ENCODE data around the gene FAAH. TPM values are rescaled to one million over a fixed set of nuclear protein-coding genes. Genes with fewer than 3 reads are reported as not detected.

The FAAH gene
- total and polyA plus RNA-seq, 2 of the 13 experiments (the other 11 are each of a cell fraction or from before 2014, with no cell fraction given), result 5.4 to 11.0 TPM

- Histone ChIP-seq H3K27me3 (ENCODE audit: control insufficient read depth in 1 of 2, insufficient read depth in 2 of 2, low read length in 2 of 2) (peaks cover 10 to 46% of the 10 kb centered on the region in 2 experiments), H3K4me3 (replicated peaks in 1 of 3; ENCODE audit: insufficient read depth in 1 of 3, low read depth in 2 of 3, low read length in 3 of 3) (no peak overlapping the region), H3K9ac (ENCODE audit: insufficient read depth, low read depth, low read length) (no peak overlapping the region), H4K20me1 (ENCODE audit: insufficient read depth, low read length) (0 out of 2 replicates have a peak, but pooled peaks cover 2% of the 10 kb centered on the region), H3K9me3 (ENCODE audit: low read length) (no peaks in the 10 kb centered on the region), H3K4me1 (ENCODE audit: insufficient read depth, low read length) (peaks cover 9% of the 10 kb centered on the region; the same call in 1 of the 2 replicates), H3K27ac (ENCODE audit: extremely low read length, insufficient read depth, low read length) (no peak overlapping the region), H3K36me3 (replicated peaks in 1 of 2; ENCODE audit: control insufficient read depth in 1 of 2, insufficient read depth in 2 of 2, low read length in 2 of 2) (no peaks in the 10 kb centered on the region), H3K4me2 (ENCODE audit: low read depth, low read length) (no peak overlapping the region), H3K79me2 (ENCODE audit: insufficient read depth, low read length) (no peaks in the 10 kb centered on the region), H2AFZ (ENCODE audit: low read length) (no peak overlapping the region)
- WGBS (ENCODE audit: low lambda C conversion rate), result 1% methylated on average over 3 of the region's 3 CpGs
- in situ Hi-C loops (cut with HindIII; ENCODE audit: extremely low pct_ligation_motif_present, low pct_unique_long_range_greater_than_20kb) (no loop called here), intact Hi-C loops (cut with micrococcal nuclease; ENCODE audit: unreplicated experiment) (no loop called here)
- no peak for TF ChIP-seq ZKSCAN8 (CRISPR knock-in tag; IDR thresholded peaks at IDR 0.05; ENCODE audit: borderline replicate concordance)
- no peak for TF ChIP-seq LCORL (IDR thresholded peaks at IDR 0.05)
- TF ChIP-seq LCORL (CRISPR knock-in tag; IDR thresholded peaks at IDR 0.05), result no peak
- TF ChIP-seq CSRNP2 (CRISPR knock-in tag; conservative IDR thresholded peaks at IDR 0.05; ENCODE audit: low read depth), result no peak
- TF ChIP-seq PRPF4 (IDR thresholded peaks at IDR 0.05; ENCODE audit: low read depth, low read length, poor library complexity, severe bottlenecking), result no peak
- no peak for TF ChIP-seq ZNF33A (CRISPR knock-in tag; IDR thresholded peaks at IDR 0.05; ENCODE audit: borderline replicate concordance)
- no peak for ATAC-seq
- BruUV-seq (replicated peaks), result no TSS peak
- FAIRE-seq, result no peak
- no peak for DNase-seq (ENCODE audit: low spot score)
- ChIA-PET POLR2A (no interaction called here), CTCF (ENCODE audit: low intra/inter-chr PET ratio, low total read pairs) (interaction anchor here (4.1 kb wide), 1 partner anchor 83 kb away, joined by 37 read pairs; no protein-coding TSS in a partner anchor)
Measured at GRCh38 chr1:46444466-46444865, 50.3 kb downstream of the FAAH start.

GRCh38 chr1:46445773-46446256, 51.7 kb downstream of the FAAH start:
- no peak overlapping the region for H3K4me2 ChIP-seq (ENCODE audit: low read depth, low read length)
- H3K79me2 ChIP-seq (ENCODE audit: insufficient read depth, low read length), result no peaks in the 10 kb centered on the region
- BruUV-seq (replicated peaks), result no TSS peak
- no peak overlapping the region for H3K27ac ChIP-seq (ENCODE audit: extremely low read length, insufficient read depth, low read length)
- FAIRE-seq (no peak), DNase-seq (ENCODE audit: low spot score) (no peak), ATAC-seq (peak; percentile 20; the same call in 1 of the 3 replicates)
- H4K20me1 ChIP-seq (ENCODE audit: insufficient read depth, low read length), result 0 out of 2 replicates have a peak, but pooled peaks cover 2% of the 10 kb centered on the region
- 21% methylated on average over 3 of the region's 3 CpGs for WGBS (ENCODE audit: low lambda C conversion rate)
- in situ Hi-C loops (cut with HindIII; ENCODE audit: extremely low pct_ligation_motif_present, low pct_unique_long_range_greater_than_20kb), result loop anchor here (5.0 kb wide), 1 partner anchor 81 kb away; no protein-coding TSS in a partner anchor
- POLR2A ChIA-PET, result no interaction called here
- intact Hi-C loops (cut with micrococcal nuclease; ENCODE audit: unreplicated experiment), result no loop called here
- TF ChIP-seq, protein P1, sequence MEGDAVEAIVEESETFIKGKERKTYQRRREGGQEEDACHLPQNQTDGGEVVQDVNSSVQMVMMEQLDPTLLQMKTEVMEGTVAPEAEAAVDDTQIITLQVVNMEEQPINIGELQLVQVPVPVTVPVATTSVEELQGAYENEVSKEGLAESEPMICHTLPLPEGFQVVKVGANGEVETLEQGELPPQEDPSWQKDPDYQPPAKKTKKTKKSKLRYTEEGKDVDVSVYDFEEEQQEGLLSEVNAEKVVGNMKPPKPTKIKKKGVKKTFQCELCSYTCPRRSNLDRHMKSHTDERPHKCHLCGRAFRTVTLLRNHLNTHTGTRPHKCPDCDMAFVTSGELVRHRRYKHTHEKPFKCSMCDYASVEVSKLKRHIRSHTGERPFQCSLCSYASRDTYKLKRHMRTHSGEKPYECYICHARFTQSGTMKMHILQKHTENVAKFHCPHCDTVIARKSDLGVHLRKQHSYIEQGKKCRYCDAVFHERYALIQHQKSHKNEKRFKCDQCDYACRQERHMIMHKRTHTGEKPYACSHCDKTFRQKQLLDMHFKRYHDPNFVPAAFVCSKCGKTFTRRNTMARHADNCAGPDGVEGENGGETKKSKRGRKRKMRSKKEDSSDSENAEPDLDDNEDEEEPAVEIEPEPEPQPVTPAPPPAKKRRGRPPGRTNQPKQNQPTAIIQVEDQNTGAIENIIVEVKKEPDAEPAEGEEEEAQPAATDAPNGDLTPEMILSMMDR (CRISPR knock-in tag; IDR thresholded peaks at IDR 0.05), result peak; percentile 15; the same call in 1 of the 2 replicates
- no peak for TF ChIP-seq ZNF432 (CRISPR knock-in tag; IDR thresholded peaks at IDR 0.05; ENCODE audit: borderline replicate concordance)
- TF ChIP-seq PTBP1 (IDR thresholded peaks at IDR 0.05; ENCODE audit: low read depth, low read length, poor library complexity, severe bottlenecking), result no peak
- no peaks in the 10 kb centered on the region for H3K36me3 ChIP-seq (replicated peaks in 1 of 2; ENCODE audit: control insufficient read depth in 1 of 2, insufficient read depth in 2 of 2, low read length in 2 of 2)
- H3K9me3 ChIP-seq (ENCODE audit: low read length), result no peaks in the 10 kb centered on the region
- CTCF ChIA-PET (ENCODE audit: low intra/inter-chr PET ratio, low total read pairs), result interaction anchor here (4.1 kb wide), 1 partner anchor 82 kb away, joined by 37 read pairs; no protein-coding TSS in a partner anchor
- no peak overlapping the region for H3K4me3 ChIP-seq (replicated peaks in 1 of 3; ENCODE audit: insufficient read depth in 1 of 3, low read depth in 2 of 3, low read length in 3 of 3)
- peaks cover 9% of the 10 kb centered on the region; the same call in 1 of the 2 replicates for H3K4me1 ChIP-seq (ENCODE audit: insufficient read depth, low read length)
- peaks cover 10 to 60% of the 10 kb centered on the region in 2 experiments for H3K27me3 ChIP-seq (ENCODE audit: control insufficient read depth in 1 of 2, insufficient read depth in 2 of 2, low read length in 2 of 2)
- no peak overlapping the region for H3K9ac ChIP-seq (ENCODE audit: insufficient read depth, low read depth, low read length)
- H2AFZ ChIP-seq (ENCODE audit: low read length), result no peak overlapping the region
